Keratinocyte (primary cell): ENCODE results near the gene DRD5. TPM values are rescaled to one million over a fixed set of nuclear protein-coding genes. Genes with fewer than 3 reads are reported as not detected.

ENCODE experiments used
- DNase-seq: peaks from one replicate; pipeline ENCODE4 v3.0.0-alpha.2; 2011; ENCODE audit warnings: low read depth, missing footprints, low spot score
- FAIRE-seq: peaks from 2 replicates; lab custom pipeline; 2011; peaks lifted over from hg19 to GRCh38; lab: Jason Lieb, UNC
- H2AFZ ChIP-seq: 2 replicates; pipeline ENCODE4 v1.6.0; 2012; ENCODE audit warnings: low read length, control low read depth, inconsistent platforms; ENCODE audit not compliant: control insufficient read depth
- H3K27ac ChIP-seq: 2 replicates; pipeline ENCODE4 v1.5.1; 2011; ENCODE audit warnings: low read length; ENCODE audit not compliant: control insufficient read depth, insufficient read depth
- H3K27me3 ChIP-seq: 3 replicates; pipeline ENCODE4 v1.6.0; 2011; ENCODE audit warnings: low read length; ENCODE audit not compliant: control insufficient read depth, insufficient read depth; ENCODE audit errors: extremely low read depth
- H3K36me3 ChIP-seq, 2 experiments: 2 replicates in 1 of 2; 3 replicates in 1 of 2; pipeline ENCODE4 v1.5.1; 2011; ENCODE audit warnings: low read length in 2 of 2, mild to moderate bottlenecking in 1 of 2; ENCODE audit not compliant: control insufficient read depth in 2 of 2, insufficient read depth in 2 of 2; ENCODE audit errors: extremely low read depth in 1 of 2
- H3K4me1 ChIP-seq: 3 replicates; pipeline ENCODE4 v1.5.1; 2011; ENCODE audit warnings: low read length; ENCODE audit not compliant: control insufficient read depth, insufficient read depth; ENCODE audit errors: extremely low read depth
- H3K4me2 ChIP-seq: 3 replicates; pipeline ENCODE4 v1.6.0; 2011; ENCODE audit warnings: low read depth, low read length; ENCODE audit not compliant: control insufficient read depth, insufficient read depth; ENCODE audit errors: extremely low read depth
- H3K4me3 ChIP-seq, 3 experiments: fragments of 200-600 bp in 1 of 3; sonication (generic) in 1 of 3; 2 replicates in 2 of 3; 3 replicates in 1 of 3; pipeline ENCODE4 v1.5.1; 2011 to 2016; ENCODE audit warnings: low read length in 3 of 3, mild to moderate bottlenecking in 3 of 3, control low read depth in 2 of 3, inconsistent platforms in 1 of 3, low read depth in 1 of 3, mixed read lengths in 1 of 3, mixed run types in 1 of 3, moderate library complexity in 1 of 3; ENCODE audit not compliant: control insufficient read depth in 2 of 3, insufficient read depth in 2 of 3; ENCODE audit errors: extremely low read depth in 1 of 3
- H3K79me2 ChIP-seq: 2 replicates; pipeline ENCODE4 v1.6.0; 2012; ENCODE audit warnings: low read length; ENCODE audit not compliant: control insufficient read depth, insufficient read depth
- H3K9ac ChIP-seq: 3 replicates; pipeline ENCODE4 v1.6.0; 2011; ENCODE audit warnings: low read length; ENCODE audit not compliant: control insufficient read depth, insufficient read depth; ENCODE audit errors: extremely low read depth
- H3K9me1 ChIP-seq: 3 replicates; pipeline ENCODE4 v1.6.0; 2011; ENCODE audit warnings: low read length; ENCODE audit not compliant: control insufficient read depth, insufficient read depth; ENCODE audit errors: extremely low read depth
- H3K9me3 ChIP-seq: 2 replicates; pipeline ENCODE4 v1.5.1; 2012; ENCODE audit warnings: low read depth, low read length; ENCODE audit not compliant: control insufficient read depth
- H4K20me1 ChIP-seq: 3 replicates; pipeline ENCODE4 v1.6.0; 2011; ENCODE audit warnings: low read length; ENCODE audit not compliant: control insufficient read depth, insufficient read depth; ENCODE audit errors: extremely low read depth
- CTCF ChIP-seq, 3 experiments: IDR thresholded peaks in 1 of 3; conservative IDR thresholded peaks in 1 of 3; optimal IDR thresholded peaks in 1 of 3; 2 replicates in 2 of 3; 3 replicates in 1 of 3; pipeline versions ENCODE3 to v1.5.1; 2011; ENCODE audit warnings: low read length in 3 of 3, mild to moderate bottlenecking in 3 of 3, moderate library complexity in 2 of 3, control low read depth in 1 of 3, inconsistent platforms in 1 of 3; ENCODE audit not compliant: insufficient read depth in 2 of 3; ENCODE audit errors: extremely low read depth in 1 of 3
- EZH2 ChIP-seq: IDR thresholded peaks from one replicate; pipeline ENCODE4 v1.6.1; 2012; ENCODE audit warnings: inconsistent platforms, mild to moderate bottlenecking, low read length, moderate library complexity
- dilution Hi-C: fragments of 300-500 bp; cut with MboI; formaldehyde crosslinking; loops from one replicate; pipeline ENCODE4 v1.7.0; 2020; ENCODE audit warnings: low sequenced_read_pairs; ENCODE audit not compliant: extremely low pct_ligation_motif_present
- polyA plus RNA-seq, 5 experiments: library from polyadenylated mRNA; depleted of rRNA in 3 of 5; stranded (reverse) in 3 of 5; stranded (forward) in 1 of 5; unstranded in 1 of 5; fragments of >200 nt; gene quantifications; 1 replicate in 1 of 5; 2 replicates in 3 of 5; 3 replicates in 1 of 5; pipeline versions ENCODE4 v1.2.1 to v1.2.3, GENCODE V29; 2011 to 2012; ENCODE audit warnings: missing spikeins in 2 of 5, low read depth in 1 of 5, low replicate concordance in 1 of 5

Gene DRD5
- polyA plus RNA-seq, 1 donor (not counting 4 experiments of a cell fraction or from before 2014, with no cell fraction given), result not detected

GRCh38 chr4:9812501-9813340, 31.3 kb downstream of the DRD5 start:
- no peak for TF ChIP-seq EZH2
- no peak for TF ChIP-seq CTCF (optimal IDR thresholded peaks at IDR 0.05 in 1 of 3, IDR thresholded peaks at IDR 0.05 in 1 of 3, conservative IDR thresholded peaks at IDR 0.05 in 1 of 3; ENCODE audit: extremely low read depth in 1 of 3, insufficient read depth in 2 of 3, low read length in 3 of 3)
- DNase-seq (no peak), FAIRE-seq (no peak)
- Histone ChIP-seq H3K9me3 (no peaks in the 10 kb centered on the region), H3K4me2 (no peak overlapping the region), H3K4me3 (no peak overlapping the region), H3K27me3 (no peaks in the 10 kb centered on the region), H3K27ac (no peak overlapping the region), H3K79me2 (no peaks in the 10 kb centered on the region), H3K9ac (no peak overlapping the region), H3K4me1 (no peaks in the 10 kb centered on the region), H4K20me1 (no peaks in the 10 kb centered on the region), H3K9me1 (no peaks in the 10 kb centered on the region), H2AFZ (no peak overlapping the region), H3K36me3 (peaks cover 0 to 5% of the 10 kb centered on the region in 2 experiments)
- dilution Hi-C loops, result no loop called here

- no peaks in the 10 kb centered on the region for H3K27me3 ChIP-seq
- TF ChIP-seq CTCF (optimal IDR thresholded peaks at IDR 0.05 in 1 of 3, IDR thresholded peaks at IDR 0.05 in 1 of 3, conservative IDR thresholded peaks at IDR 0.05 in 1 of 3; ENCODE audit: extremely low read depth in 1 of 3, insufficient read depth in 2 of 3, low read length in 3 of 3), result no peak
- no peak for TF ChIP-seq EZH2
Observed at GRCh38 chr4:9816285-9816684, 34.9 kb downstream of the DRD5 start.

More at GRCh38 chr4:9816285-9816684, 34.9 kb downstream of the DRD5 start:
- FAIRE-seq (no peak), DNase-seq (no peak)
- no peaks in the 10 kb centered on the region for H3K79me2 ChIP-seq
- no peak overlapping the region for H3K4me3 ChIP-seq
- no peaks in the 10 kb centered on the region for H3K9me1 ChIP-seq
- dilution Hi-C loops, result no loop called here
- H3K9ac ChIP-seq, result no peak overlapping the region
- no peaks in the 10 kb centered on the region for H3K9me3 ChIP-seq
- H3K4me1 ChIP-seq, result no peaks in the 10 kb centered on the region
- no peak overlapping the region for H3K27ac ChIP-seq
- no peak overlapping the region for H3K4me2 ChIP-seq
- no peaks in the 10 kb centered on the region for H4K20me1 ChIP-seq
- no peak overlapping the region for H2AFZ ChIP-seq
- H3K36me3 ChIP-seq, result peaks cover 0 to 3% of the 10 kb centered on the region in 2 experiments
